Astrocyte (in vitro differentiated cells and primary cell): ENCODE results near the gene BRINP1. TPM values are rescaled to one million over a fixed set of nuclear protein-coding genes. Genes with fewer than 3 reads are reported as not detected.

Source experiments
- DNase-seq: peaks from one replicate; pipeline ENCODE4 v3.0.0-alpha.2; 2010; ENCODE audit warnings: low read depth
- FAIRE-seq: peaks from 2 replicates; lab custom pipeline; 2011; peaks lifted over from hg19 to GRCh38; lab: Jason Lieb, UNC
- H2AFZ ChIP-seq: 2 replicates; pipeline ENCODE4 v1.6.0; 2012; ENCODE audit warnings: low read depth, low read length, inconsistent platforms
- H3K27ac ChIP-seq: 2 replicates; pipeline ENCODE4 v1.5.1; 2011; ENCODE audit warnings: low read depth, low read length, inconsistent platforms
- H3K27me3 ChIP-seq: 2 replicates; pipeline ENCODE4 v1.6.0; 2011; ENCODE audit warnings: low read length, inconsistent platforms; ENCODE audit not compliant: insufficient read depth
- H3K36me3 ChIP-seq: 2 replicates; pipeline ENCODE4 v1.5.1; 2011; ENCODE audit warnings: low read length, inconsistent platforms; ENCODE audit not compliant: insufficient read depth
- H3K4me1 ChIP-seq: 2 replicates; pipeline ENCODE4 v1.5.1; 2011; ENCODE audit warnings: low read length, inconsistent platforms; ENCODE audit not compliant: insufficient read depth
- H3K4me2 ChIP-seq: 2 replicates; pipeline ENCODE4 v1.6.0; 2012; ENCODE audit warnings: low read length, inconsistent platforms
- H3K4me3 ChIP-seq: 2 replicates; pipeline ENCODE4 v1.5.1; 2011; ENCODE audit warnings: low read depth, mild to moderate bottlenecking, low read length, inconsistent platforms; ENCODE audit not compliant: insufficient read depth
- H3K79me2 ChIP-seq: 2 replicates; pipeline ENCODE4 v1.6.0; 2012; ENCODE audit warnings: mild to moderate bottlenecking, low read length, inconsistent platforms; ENCODE audit not compliant: insufficient read depth
- H3K9ac ChIP-seq: 2 replicates; pipeline ENCODE4 v1.6.0; 2012; ENCODE audit warnings: mild to moderate bottlenecking, low read length, inconsistent platforms
- H3K9me3 ChIP-seq: 2 replicates; pipeline ENCODE4 v1.5.1; 2012; ENCODE audit warnings: low read depth, mild to moderate bottlenecking, low read length, inconsistent platforms; ENCODE audit not compliant: insufficient read depth
- H4K20me1 ChIP-seq: 2 replicates; pipeline ENCODE4 v1.6.0; 2012; ENCODE audit warnings: low read length, inconsistent platforms; ENCODE audit not compliant: insufficient read depth
- H3K27ac Mint-ChIP-seq: one replicate; pipeline ENCODE4 v1.8.0; 2021; ENCODE audit warnings: mild to moderate bottlenecking, mixed read lengths; ENCODE audit not compliant: unreplicated experiment
- H3K27me3 Mint-ChIP-seq: one replicate; pipeline ENCODE4 v1.8.0; 2021; ENCODE audit warnings: low read depth, mixed read lengths; ENCODE audit not compliant: unreplicated experiment
- H3K36me3 Mint-ChIP-seq: one replicate; pipeline ENCODE4 v1.8.0; 2021; ENCODE audit warnings: low read depth, mixed read lengths; ENCODE audit not compliant: unreplicated experiment
- H3K4me1 Mint-ChIP-seq: one replicate; pipeline ENCODE4 v1.8.0; 2021; ENCODE audit warnings: low read depth, mixed read lengths; ENCODE audit not compliant: unreplicated experiment
- H3K4me3 Mint-ChIP-seq: one replicate; pipeline ENCODE4 v1.8.0; 2021; ENCODE audit warnings: mild to moderate bottlenecking, moderate library complexity, mixed read lengths; ENCODE audit not compliant: unreplicated experiment
- H3K9me3 Mint-ChIP-seq: one replicate; pipeline ENCODE4 v1.8.0; 2021; ENCODE audit warnings: mild to moderate bottlenecking, mixed read lengths; ENCODE audit not compliant: unreplicated experiment
- CTCF ChIP-seq: IDR thresholded peaks from 2 replicates; pipeline ENCODE4 v1.5.1; 2011; ENCODE audit warnings: low read depth, mild to moderate bottlenecking, inconsistent platforms, low read length, moderate library complexity; ENCODE audit not compliant: insufficient read depth
- EZH2 ChIP-seq: IDR thresholded peaks from 2 replicates; pipeline ENCODE4 v1.6.1; 2012; ENCODE audit warnings: mild to moderate bottlenecking, low read length, inconsistent platforms; ENCODE audit not compliant: insufficient read depth
- total RNA-seq: library from RNA; stranded (reverse); gene quantifications from 2 replicates; pipeline ENCODE4 v1.2.1, GENCODE V29; 2021

Gene BRINP1
- total RNA-seq, 1 donor from 2014 or later: 2.2 TPM

DNA sequence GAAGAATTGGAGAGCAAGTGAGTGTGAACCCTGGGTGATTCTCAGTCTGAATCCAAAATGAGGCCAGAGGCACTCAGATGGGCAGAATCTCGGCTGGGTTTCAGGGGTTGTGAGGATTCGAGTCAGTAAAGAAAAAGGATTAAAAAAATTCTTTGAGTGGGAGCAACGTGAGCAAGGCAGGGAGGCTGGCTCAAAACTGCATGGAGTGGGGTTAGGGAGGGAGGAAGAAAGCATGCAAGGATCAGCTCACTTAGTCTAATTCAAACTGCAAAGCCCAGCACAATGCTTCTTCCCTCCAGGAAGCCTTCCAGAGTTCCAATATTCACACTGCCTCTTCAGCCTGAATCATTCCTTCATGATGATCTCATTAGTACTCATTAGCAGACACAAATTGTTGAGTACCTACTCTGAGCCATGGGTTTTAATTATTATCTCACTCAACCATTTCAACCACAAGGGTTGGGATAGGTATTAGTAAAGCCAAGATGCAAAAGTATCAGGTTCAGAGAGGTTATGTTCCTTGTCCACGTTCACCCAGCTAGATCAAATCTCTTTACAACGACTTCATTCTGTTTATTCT is 95.8 kb downstream of the BRINP1 start:
- H3K9me3 ChIP-seq: no peaks in the 10 kb centered on the region
- H3K4me1 Mint-ChIP-seq: peaks cover 17% of the 10 kb centered on the region
- H3K36me3 ChIP-seq: no peaks in the 10 kb centered on the region
- H3K9me3 Mint-ChIP-seq: no peaks in the 10 kb centered on the region
- H3K79me2 ChIP-seq: no peaks in the 10 kb centered on the region
- H3K4me3 ChIP-seq: no peak overlapping the region
- no peaks in the 10 kb centered on the region for H4K20me1 ChIP-seq
- no peaks in the 10 kb centered on the region for H3K36me3 Mint-ChIP-seq
- peaks cover 9% of the 10 kb centered on the region for H3K4me1 ChIP-seq
- peaks cover 3% of the 10 kb centered on the region for H3K27me3 Mint-ChIP-seq
- FAIRE-seq (no peak), DNase-seq (peak; percentile 24)
- TF ChIP-seq CTCF (no peak), EZH2 (no peak)
- H2AFZ ChIP-seq: no peak overlapping the region
- H3K4me2 ChIP-seq: no peak overlapping the region
- no peak overlapping the region for H3K9ac ChIP-seq
- H3K27ac Mint-ChIP-seq: no peak overlapping the region
- H3K27ac ChIP-seq: no peak overlapping the region
- H3K27me3 ChIP-seq: no peaks in the 10 kb centered on the region
- H3K4me3 Mint-ChIP-seq: no peak overlapping the region

GRCh38 chr9:119272500-119273211 is 96.6 kb downstream of the BRINP1 start:
- H3K4me1 ChIP-seq: peaks cover 9% of the 10 kb centered on the region
- FAIRE-seq: no peak
- H3K27me3 ChIP-seq: no peaks in the 10 kb centered on the region
- no peaks in the 10 kb centered on the region for H4K20me1 ChIP-seq
- no peaks in the 10 kb centered on the region for H3K36me3 Mint-ChIP-seq
- no peaks in the 10 kb centered on the region for H3K79me2 ChIP-seq
- H3K9me3 Mint-ChIP-seq: no peaks in the 10 kb centered on the region
- no peak overlapping the region for H2AFZ ChIP-seq
- H3K4me1 Mint-ChIP-seq: peaks cover 17% of the 10 kb centered on the region
- H3K4me2 ChIP-seq: no peak overlapping the region
- H3K4me3 ChIP-seq: no peak overlapping the region
- peak; percentile 10 for DNase-seq
- no peak overlapping the region for H3K9ac ChIP-seq
- no peaks in the 10 kb centered on the region for H3K27me3 Mint-ChIP-seq
- H3K27ac Mint-ChIP-seq: no peak overlapping the region
- H3K27ac ChIP-seq: no peak overlapping the region
- no peak overlapping the region for H3K4me3 Mint-ChIP-seq
- TF ChIP-seq CTCF: no peak
- no peaks in the 10 kb centered on the region for H3K36me3 ChIP-seq
- no peaks in the 10 kb centered on the region for H3K9me3 ChIP-seq

GRCh38 chr9:119268985-119269384 is 100.2 kb downstream of the BRINP1 start:
- Histone ChIP-seq H3K9me3 (no peaks in the 10 kb centered on the region), H3K27ac (no peak overlapping the region), H3K79me2 (no peaks in the 10 kb centered on the region), H3K4me1 (peaks cover 6% of the 10 kb centered on the region), H2AFZ (no peak overlapping the region), H3K4me3 (no peak overlapping the region), H3K4me2 (peak overlapping the region; percentile 8), H3K27me3 (no peaks in the 10 kb centered on the region), H3K9ac (no peak overlapping the region), H3K36me3 (no peaks in the 10 kb centered on the region), H4K20me1 (no peaks in the 10 kb centered on the region)
- no peak overlapping the region for H3K4me3 Mint-ChIP-seq
- FAIRE-seq (no peak), DNase-seq (peak; percentile 81)
- TF ChIP-seq EZH2 (no peak), CTCF (no peak)
- H3K27ac Mint-ChIP-seq: peak overlapping the region; percentile 23
- H3K9me3 Mint-ChIP-seq: peaks cover 2% of the 10 kb centered on the region
- peaks cover 5% of the 10 kb centered on the region for H3K27me3 Mint-ChIP-seq
- peaks cover 17% of the 10 kb centered on the region for H3K4me1 Mint-ChIP-seq
- no peaks in the 10 kb centered on the region for H3K36me3 Mint-ChIP-seq
